Epithelial cell of esophagus (primary cell): ENCODE results near the gene SERPINA10.

ENCODE experiments used
- DNase-seq: peaks from one replicate; pipeline ENCODE4 v3.0.0; 2010; ENCODE audit warnings: low read depth
- H3K4me3 ChIP-seq: 2 replicates; pipeline ENCODE4 v1.5.1; 2011; ENCODE audit warnings: mild to moderate bottlenecking, low read length, control low read depth
- TF ChIP-seq, protein P1 (sequence below): IDR thresholded peaks from 2 replicates; pipeline ENCODE4 v1.5.1; 2011; ENCODE audit warnings: low read depth, mild to moderate bottlenecking, low read length, control low read depth, inconsistent platforms; ENCODE audit not compliant: insufficient read depth; ENCODE audit errors: missing control alignments

Gene SERPINA10

DNA sequence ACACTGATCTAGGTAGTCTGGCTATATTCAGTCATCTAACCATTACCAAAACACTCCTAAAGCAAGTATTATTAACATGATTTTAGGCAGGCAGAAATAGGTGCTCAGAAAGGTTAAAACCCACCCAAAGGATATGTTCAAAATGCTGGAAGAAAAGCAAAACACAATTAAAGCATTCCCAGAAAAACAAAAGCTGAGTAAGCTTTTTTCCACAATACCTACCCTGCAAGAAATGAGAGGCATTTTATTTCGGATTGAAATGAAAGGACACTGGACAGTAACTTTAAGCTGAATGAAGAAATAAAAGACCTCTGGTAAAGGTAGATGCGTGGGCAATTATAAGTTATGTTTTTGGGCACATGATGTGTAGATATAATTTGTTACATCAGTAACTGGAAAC is 21.8 kb upstream of the SERPINA10 start:
- no peak for DNase-seq
- H3K4me3 ChIP-seq, result no peak overlapping the region
- TF ChIP-seq, protein P1, sequence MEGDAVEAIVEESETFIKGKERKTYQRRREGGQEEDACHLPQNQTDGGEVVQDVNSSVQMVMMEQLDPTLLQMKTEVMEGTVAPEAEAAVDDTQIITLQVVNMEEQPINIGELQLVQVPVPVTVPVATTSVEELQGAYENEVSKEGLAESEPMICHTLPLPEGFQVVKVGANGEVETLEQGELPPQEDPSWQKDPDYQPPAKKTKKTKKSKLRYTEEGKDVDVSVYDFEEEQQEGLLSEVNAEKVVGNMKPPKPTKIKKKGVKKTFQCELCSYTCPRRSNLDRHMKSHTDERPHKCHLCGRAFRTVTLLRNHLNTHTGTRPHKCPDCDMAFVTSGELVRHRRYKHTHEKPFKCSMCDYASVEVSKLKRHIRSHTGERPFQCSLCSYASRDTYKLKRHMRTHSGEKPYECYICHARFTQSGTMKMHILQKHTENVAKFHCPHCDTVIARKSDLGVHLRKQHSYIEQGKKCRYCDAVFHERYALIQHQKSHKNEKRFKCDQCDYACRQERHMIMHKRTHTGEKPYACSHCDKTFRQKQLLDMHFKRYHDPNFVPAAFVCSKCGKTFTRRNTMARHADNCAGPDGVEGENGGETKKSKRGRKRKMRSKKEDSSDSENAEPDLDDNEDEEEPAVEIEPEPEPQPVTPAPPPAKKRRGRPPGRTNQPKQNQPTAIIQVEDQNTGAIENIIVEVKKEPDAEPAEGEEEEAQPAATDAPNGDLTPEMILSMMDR, result no peak

DNA sequence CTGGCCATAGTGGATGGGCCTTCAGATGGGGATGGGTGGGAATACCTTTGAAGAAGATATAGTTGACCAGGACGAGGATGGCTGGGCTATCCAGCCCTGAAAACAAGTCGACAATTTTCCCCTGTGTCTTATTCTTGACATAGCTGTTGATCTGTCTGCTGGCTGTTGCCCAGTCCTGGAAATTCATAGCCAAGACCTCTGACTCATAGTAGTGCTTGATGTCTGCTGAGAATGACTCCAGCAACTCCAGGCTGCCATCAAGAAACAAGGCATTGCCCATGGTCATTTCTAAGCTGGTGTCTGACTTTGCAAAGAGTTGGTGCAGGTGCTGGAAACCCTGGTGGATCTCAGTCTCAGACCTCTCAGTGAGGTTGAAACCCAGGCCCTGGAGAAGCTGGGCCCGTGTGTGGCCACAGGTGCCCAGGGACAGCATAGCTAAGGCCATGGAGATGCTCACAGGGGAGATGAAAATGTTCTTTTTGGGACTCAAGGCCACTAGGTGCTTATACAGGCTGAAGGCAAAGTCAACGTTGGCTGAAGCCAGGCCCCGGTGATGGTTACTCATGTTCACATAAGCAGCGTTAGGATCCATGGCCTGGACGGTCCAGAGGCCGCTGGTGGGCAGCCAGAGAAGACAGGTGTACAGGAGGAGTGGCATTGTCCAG is 21.1 kb upstream of the SERPINA10 start:
- TF ChIP-seq, protein P1, result no peak
- no peak overlapping the region for H3K4me3 ChIP-seq
- peak; percentile 79 for DNase-seq

DNA sequence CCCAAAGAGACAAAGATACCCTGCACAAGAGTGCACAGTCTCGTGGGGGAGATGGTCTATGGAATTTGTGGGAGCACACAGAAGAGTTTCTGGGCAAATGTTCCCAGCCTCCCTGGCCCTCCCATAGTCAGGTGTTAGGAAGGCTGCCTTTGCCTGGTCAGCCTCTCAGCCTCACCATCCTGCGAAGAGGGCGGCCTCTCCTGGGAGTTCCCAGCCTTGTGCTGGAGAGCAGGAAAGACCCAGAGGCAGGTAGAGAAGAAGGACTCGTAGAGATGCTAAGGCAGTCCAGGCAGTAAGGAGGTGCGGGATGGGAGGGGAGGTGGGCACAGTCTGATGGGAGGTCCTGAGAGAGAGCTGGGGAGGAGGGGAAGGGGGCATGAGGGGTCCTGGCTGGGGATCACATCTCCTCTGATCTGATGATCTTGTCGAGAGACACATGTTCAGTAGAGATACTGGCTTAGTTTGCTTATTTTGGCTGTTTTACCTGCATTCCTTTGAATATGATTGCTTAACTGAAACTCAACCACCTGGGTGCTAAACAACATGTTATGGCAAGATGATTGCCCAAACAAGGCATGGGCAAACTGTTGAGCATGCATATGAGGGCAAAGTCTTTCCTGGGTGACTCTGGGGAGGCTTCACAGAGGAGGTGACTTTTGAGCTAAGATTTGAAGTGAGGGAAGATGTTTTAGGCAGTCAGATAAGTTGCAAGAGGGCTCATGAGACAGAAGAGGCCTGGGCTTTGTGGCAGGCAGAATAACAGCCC is 19.6 kb upstream of the SERPINA10 start:
- TF ChIP-seq, protein P1, result no peak
- peak; percentile 92 for DNase-seq
- H3K4me3 ChIP-seq, result no peak overlapping the region

DNA sequence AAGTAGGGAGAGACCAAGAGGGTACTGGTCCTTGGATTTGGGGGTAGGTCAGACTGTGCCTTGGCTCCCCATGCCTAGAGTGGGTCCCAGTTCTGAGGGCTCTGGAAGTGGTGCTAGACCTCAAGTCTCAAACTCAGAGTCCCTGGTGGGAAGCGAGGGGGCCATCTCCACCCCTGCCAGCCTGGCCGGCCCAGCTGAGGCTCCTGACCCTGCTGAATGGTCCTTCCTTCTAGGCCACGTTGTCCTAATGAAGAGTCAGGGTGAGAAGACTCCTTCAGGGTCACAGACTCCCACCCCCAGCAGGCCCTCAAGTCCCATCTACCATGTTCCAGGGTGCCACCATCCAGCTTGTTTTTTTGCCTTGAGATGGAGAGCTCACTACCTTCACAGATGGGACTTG is 17.2 kb upstream of the SERPINA10 start:
- DNase-seq, result no peak
- TF ChIP-seq, protein P1, result no peak

DNA sequence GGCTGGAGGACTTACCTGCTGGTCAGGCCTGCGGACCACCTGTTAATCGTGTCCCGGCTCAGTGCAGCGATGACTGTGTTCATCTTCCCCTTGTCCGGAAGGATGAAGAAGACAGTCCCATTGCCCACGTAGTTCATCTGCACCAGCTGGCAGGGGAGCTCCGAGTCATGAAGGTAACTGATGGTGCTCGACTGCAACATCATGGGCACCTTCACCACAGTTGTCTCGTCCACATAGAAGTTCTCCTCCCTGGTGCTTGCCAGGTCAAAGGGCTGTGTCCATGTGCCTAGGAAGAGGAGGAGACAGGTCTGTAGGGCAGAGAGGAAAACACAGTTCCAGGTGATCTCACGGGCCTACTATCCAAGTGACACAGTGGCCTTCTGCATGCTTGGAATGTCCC is 16.7 kb upstream of the SERPINA10 start:
- H3K4me3 ChIP-seq, result no peak overlapping the region
- TF ChIP-seq, protein P1, result no peak
- DNase-seq, result no peak

More for the DNA sequence above, 17.2 kb upstream of the SERPINA10 start:
- H3K4me3 ChIP-seq, result no peak overlapping the region

DNA sequence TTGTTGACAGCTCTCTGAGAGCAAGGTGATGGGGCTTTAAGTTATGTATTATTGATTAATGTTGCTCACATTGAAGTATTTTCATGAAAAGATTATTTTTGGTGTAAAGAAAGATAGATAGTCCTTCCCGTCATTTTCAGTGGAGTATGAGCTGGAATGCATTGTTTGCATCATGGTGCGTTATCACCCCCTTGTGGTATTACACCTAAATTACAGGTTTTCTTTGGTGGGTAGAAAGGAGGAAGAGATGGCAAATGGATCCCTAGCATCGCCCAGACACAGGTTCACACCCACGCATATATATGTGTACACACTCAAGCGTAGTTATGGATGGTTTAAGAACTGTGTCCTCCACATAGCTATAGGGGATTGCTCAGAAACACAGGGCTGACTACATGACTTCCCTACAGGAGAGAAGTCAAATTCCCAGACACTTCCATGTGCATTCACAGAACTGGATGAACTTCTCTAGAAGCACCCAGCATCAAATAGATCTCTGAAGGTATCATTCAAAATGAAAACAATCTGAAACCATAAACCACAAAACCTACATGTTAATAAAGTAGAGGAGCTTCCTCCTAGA is 14.4 kb upstream of the SERPINA10 start:
- TF ChIP-seq, protein P1, result peak; percentile 27
- H3K4me3 ChIP-seq, result no peak overlapping the region
- DNase-seq, result peak; percentile 24
